ENCODE results near the gene COL9A3.

GRCh38 chr20:62784497-62784896 is 32.4 kb upstream of the COL9A3 start:
- TF ChIP-seq CTCF (IDR thresholded peaks at IDR 0.05; ENCODE audit: insufficient read depth, low read length) = no peak
- no peak for TF ChIP-seq POLR2AphosphoS5 (IDR thresholded peaks at IDR 0.05; ENCODE audit: low read depth)
- no peak for TF ChIP-seq SPI1 (IDR thresholded peaks at IDR 0.05; ENCODE audit: borderline replicate concordance, low read depth)
- TF ChIP-seq GABPA (IDR thresholded peaks at IDR 0.05; ENCODE audit: low read depth) = no peak

Measured in HL-60 (cell line).